Dermis microvascular lymphatic vessel endothelial cell (primary cell): ENCODE measurements around the gene ING3. TPM values are rescaled to one million over a fixed set of nuclear protein-coding genes. Genes with fewer than 3 reads are reported as not detected.
A peak's percentile ranks its signal among the peaks of the same experiment; 100 is the strongest.
"Not testable (repeated sequence)": the region's sequence is repeated elsewhere in the genome, so short reads cannot be mapped to it uniquely, and the experiment has no call there.

Source experiments
- DNase-seq, 2 donors: peaks; one replicate each; pipeline versions ENCODE4 v3.0.0 to v3.0.0-alpha.2; 2010; ENCODE audit warnings: low read depth in 2 of 2
- total RNA-seq: library from RNA; depleted of rRNA; stranded (reverse); fragments of >200 nt; gene quantifications from 2 replicates; pipeline ENCODE4 v1.2.1, GENCODE V29; 2014

The ING3 gene
- total RNA-seq, 1 donor from 2014 or later = 21.1 TPM

- DNase-seq = no peak
These were observed 51.6 kb downstream of the ING3 start for GRCh38 chr7:121002048-121002756.

GRCh38 chr7:121002757-121003200 is 52.2 kb downstream of the ING3 start:
- no peak for DNase-seq

GRCh38 chr7:121003986-121004685 is 53.6 kb downstream of the ING3 start:
- DNase-seq = peak; percentile 17 to 42

GRCh38 chr7:121005058-121005457 is 54.5 kb downstream of the ING3 start:
- not testable (repeated sequence) for DNase-seq

GRCh38 chr7:121005996-121006584 is 55.5 kb downstream of the ING3 start:
- no peak for DNase-seq

GRCh38 chr7:121006711-121007315 is 56.2 kb downstream of the ING3 start:
- DNase-seq = peak in 1 of 2 donors; percentile 35

GRCh38 chr7:121008816-121009215 is 58.2 kb downstream of the ING3 start:
- no peak for DNase-seq

- no peak for DNase-seq
These were observed 60.8 kb downstream of the ING3 start for GRCh38 chr7:121011401-121011800.

- no peak for DNase-seq
These were observed 61.7 kb downstream of the ING3 start for GRCh38 chr7:121012170-121012874.

GRCh38 chr7:121012919-121013318 is 62.3 kb downstream of the ING3 start:
- no peak for DNase-seq

GRCh38 chr7:121015560-121015959 is 65.0 kb downstream of the ING3 start:
- no peak for DNase-seq

- no peak for DNase-seq
These were observed 66.4 kb downstream of the ING3 start for GRCh38 chr7:121016966-121017365.

GRCh38 chr7:121017586-121017985 is 67.0 kb downstream of the ING3 start:
- no peak for DNase-seq

- DNase-seq = no peak
These were observed 68.4 kb downstream of the ING3 start for GRCh38 chr7:121019018-121019417.

GRCh38 chr7:121020249-121020988 is 69.8 kb downstream of the ING3 start:
- DNase-seq = peak; percentile 55 to 80

GRCh38 chr7:121020989-121021969 is 70.7 kb downstream of the ING3 start:
- DNase-seq = peak in 1 of 2 donors; percentile 35

- DNase-seq = no peak
These were observed 72.6 kb downstream of the ING3 start for GRCh38 chr7:121023194-121023593.

GRCh38 chr7:121023683-121024511 is 73.3 kb downstream of the ING3 start:
- DNase-seq = peak in 1 of 2 donors; percentile 12

GRCh38 chr7:121024611-121025010 is 74.0 kb downstream of the ING3 start:
- DNase-seq = no peak
